ENCODE data around the gene RNF157.
"Not testable (repeated sequence)": the region's sequence is repeated elsewhere in the genome, so short reads cannot be mapped to it uniquely, and the experiment has no call there.

GRCh38 chr17:76225373-76226086, 14.8 kb downstream of the RNF157 start:
- TF ChIP-seq ZBTB33 (IDR thresholded peaks at IDR 0.05; ENCODE audit: extremely low read depth, insufficient replicate concordance, low read length); CTCF (IDR thresholded peaks at IDR 0.05 in 2 of 3, conservative IDR thresholded peaks at IDR 0.05 in 1 of 3; ENCODE audit: borderline replicate concordance in 1 of 3, insufficient read depth in 1 of 3, low read depth in 2 of 3, low read length in 2 of 3); RAD21 (IDR thresholded peaks at IDR 0.05; ENCODE audit: low read depth); EZH2phosphoT487 (IDR thresholded peaks at IDR 0.05; ENCODE audit: borderline replicate concordance); CEBPB (IDR thresholded peaks at IDR 0.05; ENCODE audit: low read depth); ZNF274 (IDR thresholded peaks at IDR 0.05; ENCODE audit: low read depth, low read length); EGR1 (IDR thresholded peaks at IDR 0.05; ENCODE audit: low read depth); REST (IDR thresholded peaks at IDR 0.05; ENCODE audit: low read depth): not testable (repeated sequence)

All from HCT116 (cell line).